ENCODE results near the gene CHST1.

CHST1 gene

GRCh38 chr11:45669146-45669545, 3.7 kb upstream of the CHST1 start:
- TF ChIP-seq CTCF (IDR thresholded peaks at IDR 0.05; ENCODE audit: low read depth, low read length): no peak
- DNase-seq (ENCODE audit: extremely low read depth, low read depth): no peak

GRCh38 chr11:45667929-45668680, 2.7 kb upstream of the CHST1 start:
- no peak for DNase-seq (ENCODE audit: extremely low read depth, low read depth)
- no peak for TF ChIP-seq CTCF (IDR thresholded peaks at IDR 0.05; ENCODE audit: low read depth, low read length)

DNA sequence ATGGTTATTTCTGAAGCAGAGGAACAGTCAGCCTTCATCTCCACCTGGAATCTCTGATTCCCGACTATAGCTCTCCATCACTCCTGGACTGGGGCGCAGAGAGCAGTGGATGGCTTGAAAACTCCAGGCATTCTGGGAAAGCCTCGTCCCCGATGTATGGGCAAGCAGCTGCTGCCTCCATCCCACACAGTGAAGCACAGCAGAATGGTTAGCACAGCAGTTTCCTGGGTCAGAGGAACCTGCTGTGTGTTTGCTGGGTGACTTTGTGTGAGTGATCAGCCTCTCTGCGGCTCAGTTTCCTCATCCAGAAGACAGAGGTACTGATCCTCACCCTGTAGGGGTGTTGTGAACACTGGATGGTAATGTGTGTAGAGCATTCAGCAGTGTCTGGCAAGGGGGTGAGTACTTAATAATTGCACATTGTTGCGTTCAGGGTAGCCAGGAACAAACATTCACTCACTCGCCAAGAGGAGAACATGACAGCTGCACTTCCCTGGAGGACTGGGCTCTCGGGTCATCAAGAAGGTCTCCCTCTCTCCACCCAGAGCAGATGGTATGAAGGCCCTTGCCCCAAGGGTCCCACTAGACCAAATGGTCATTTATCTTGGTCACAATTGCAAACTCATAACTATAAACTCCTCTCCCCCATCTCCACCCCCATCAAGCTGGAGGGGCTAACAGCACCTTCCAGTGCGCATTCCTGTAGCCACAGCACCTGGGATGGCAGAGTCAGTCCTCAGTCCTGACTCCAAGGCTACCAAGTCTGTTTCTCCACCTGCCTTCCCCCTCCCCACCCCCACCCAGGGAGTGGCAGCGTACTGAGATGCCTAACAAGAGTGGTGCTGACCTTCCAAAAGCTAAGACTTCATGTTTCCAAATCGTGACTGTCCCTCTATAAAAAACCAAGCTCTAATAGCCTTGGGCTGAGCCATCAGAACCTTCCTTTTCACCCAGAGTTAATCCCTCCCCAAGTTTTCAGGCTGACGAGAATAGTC, 1.5 kb upstream of the CHST1 start:
- DNase-seq (ENCODE audit: extremely low read depth, low read depth): no peak
- TF ChIP-seq CTCF (IDR thresholded peaks at IDR 0.05; ENCODE audit: low read depth, low read length): no peak

- no peak for TF ChIP-seq CTCF (IDR thresholded peaks at IDR 0.05; ENCODE audit: low read depth, low read length)
- DNase-seq (ENCODE audit: extremely low read depth, low read depth): no peak
These were observed 668 bp upstream of the CHST1 start for GRCh38 chr11:45665933-45666647.

GRCh38 chr11:45664376-45665205, 831 bp downstream of the CHST1 start:
- TF ChIP-seq CTCF (IDR thresholded peaks at IDR 0.05; ENCODE audit: low read depth, low read length): no peak
- no peak for DNase-seq (ENCODE audit: extremely low read depth, low read depth)

- no peak for DNase-seq (ENCODE audit: extremely low read depth, low read depth)
These were observed 1.7 kb downstream of the CHST1 start for GRCh38 chr11:45663486-45664375.

More at GRCh38 chr11:45663486-45664375, 1.7 kb downstream of the CHST1 start:
- TF ChIP-seq CTCF (IDR thresholded peaks at IDR 0.05; ENCODE audit: low read depth, low read length): no peak
